SH-SY5Y (cell line): ENCODE data around the gene DLX4.

Experiments
- GATA2 ChIP-seq: IDR thresholded peaks from 2 replicates; pipeline ENCODE4 v1.6.1; 2011; ENCODE audit warnings: mild to moderate bottlenecking, low read depth, low read length
- GATA3 ChIP-seq: IDR thresholded peaks from 2 replicates; pipeline ENCODE4 v1.6.1; 2011; ENCODE audit warnings: low read depth, mild to moderate bottlenecking, low read length, moderate library complexity

GRCh38 chr17:49971848-49972485, 3.0 kb downstream of the DLX4 start:
- no peak for TF ChIP-seq GATA2
- TF ChIP-seq GATA3 = no peak
